HG02870 (cell line): ENCODE data around the gene SEMA4G.
"Not testable (repeated sequence)": the region's sequence is repeated elsewhere in the genome, so short reads cannot be mapped to it uniquely, and the experiment has no call there.

Source experiments
- ATAC-seq: cut with Tn5 transposase; IDR thresholded peaks from one replicate; pipeline ENCODE4 v1.9.1; 2021; ENCODE audit warnings: mild to moderate bottlenecking, moderate library complexity; ENCODE audit not compliant: unreplicated experiment

The SEMA4G gene

GRCh38 chr10:100970914-100971811 lies 1.9 kb downstream of the SEMA4G start:
- ATAC-seq: no peak

- ATAC-seq: no peak
Measured at GRCh38 chr10:100972115-100972903, 3.0 kb downstream of the SEMA4G start.

- ATAC-seq: no peak
Measured at GRCh38 chr10:100972904-100973535, 3.7 kb downstream of the SEMA4G start.

GRCh38 chr10:100975397-100975796 lies 6.1 kb downstream of the SEMA4G start:
- not testable (repeated sequence) for ATAC-seq

GRCh38 chr10:100976906-100977305 lies 7.6 kb downstream of the SEMA4G start:
- ATAC-seq: no peak

- ATAC-seq: no peak
Measured at GRCh38 chr10:100977436-100977835, 8.1 kb downstream of the SEMA4G start.

- no peak for ATAC-seq
Measured at GRCh38 chr10:100978121-100978900, 9.0 kb downstream of the SEMA4G start.

- no peak for ATAC-seq
Measured at GRCh38 chr10:100978901-100979195, 9.5 kb downstream of the SEMA4G start.

GRCh38 chr10:100979791-100980272 lies 10.5 kb downstream of the SEMA4G start:
- no peak for ATAC-seq

- ATAC-seq: no peak
Measured at GRCh38 chr10:100980311-100980710, 11.0 kb downstream of the SEMA4G start.

- ATAC-seq: no peak
Measured at GRCh38 chr10:100980711-100981110, 11.4 kb downstream of the SEMA4G start.

- ATAC-seq: no peak
Measured at GRCh38 chr10:100981178-100981772, 12.0 kb downstream of the SEMA4G start.

GRCh38 chr10:100982916-100983830 lies 13.9 kb downstream of the SEMA4G start:
- ATAC-seq: no peak

- no peak for ATAC-seq
Measured at GRCh38 chr10:100983868-100984671, 14.8 kb downstream of the SEMA4G start.

GRCh38 chr10:100984672-100985177 lies 15.4 kb downstream of the SEMA4G start:
- no peak for ATAC-seq

GRCh38 chr10:100985336-100985735 lies 16.0 kb downstream of the SEMA4G start:
- no peak for ATAC-seq

- no peak for ATAC-seq
Measured at GRCh38 chr10:100986623-100986951, 17.3 kb downstream of the SEMA4G start.

GRCh38 chr10:100986952-100987684 lies 17.8 kb downstream of the SEMA4G start, which contains the start of the genes MRPL43 and TWNK:
TSS of gene MRPL43 (minus strand) at chr10:100987497. CDS start at chr10:100987443, 54 bp downstream.
TSS of gene TWNK (plus strand) at chr10:100987543. CDS start at chr10:100988211, 668 bp downstream.
- peak; percentile 74 for ATAC-seq
